HTR-8/SVneo (cell line): ENCODE measurements around the gene GPS2.

Source experiments
- DNase-seq: peaks from one replicate; pipeline ENCODE4 v3.0.0; 2011; ENCODE audit warnings: low spot score, mixed read lengths; ENCODE audit not compliant: insufficient read length
- FAIRE-seq: peaks from 2 replicates; lab custom pipeline; 2011; peaks lifted over from hg19 to GRCh38; lab: Jason Lieb, UNC

Gene GPS2

DNA sequence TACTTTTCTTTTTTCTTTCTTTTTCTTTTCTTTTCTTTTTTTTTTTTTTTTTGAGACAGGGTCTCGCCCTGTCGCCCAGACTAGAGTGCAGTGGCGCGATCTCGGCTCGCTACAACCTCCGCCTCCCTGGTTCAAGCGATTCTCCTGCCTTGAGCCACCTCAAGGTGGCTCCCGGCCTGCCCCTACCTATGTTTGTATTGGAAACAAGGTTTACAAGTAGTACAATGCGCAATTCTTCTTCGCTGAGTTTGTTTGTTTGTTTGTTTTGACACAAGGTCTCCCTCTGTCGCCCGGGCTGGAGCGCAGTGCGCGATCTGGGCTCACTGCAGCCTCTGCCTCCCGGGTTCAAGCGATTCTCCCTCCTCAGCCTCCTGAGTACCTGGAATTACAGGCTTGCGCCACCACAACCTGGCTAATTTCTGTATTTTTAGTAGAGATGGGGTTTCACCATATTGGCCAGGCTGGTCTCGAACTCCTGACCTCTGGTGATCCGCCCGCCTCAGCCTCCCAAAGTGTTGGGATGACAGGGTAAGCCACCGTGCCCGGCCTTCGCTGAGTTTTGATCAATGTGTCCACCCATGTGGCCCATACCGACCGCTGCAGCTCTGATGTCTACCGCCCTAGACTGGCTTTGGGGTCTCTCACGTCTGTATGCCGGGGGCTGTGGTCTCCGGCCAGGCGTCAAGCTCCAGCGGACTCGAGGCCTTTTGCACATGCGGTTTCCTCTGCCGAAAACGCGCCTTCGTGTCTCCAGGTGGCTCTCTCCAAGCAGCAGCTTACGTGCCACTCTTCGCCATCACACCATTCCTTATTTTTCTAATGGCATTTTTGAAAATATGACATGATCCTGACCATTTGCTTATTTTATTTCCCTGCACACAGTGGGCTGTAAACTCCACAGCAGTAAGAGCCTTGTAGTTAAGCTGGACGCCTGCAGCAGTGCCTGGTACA lies 19.7 kb downstream of the GPS2 start:
- FAIRE-seq: no peak

GRCh38 chr17:7294614-7295153 lies 20.5 kb downstream of the GPS2 start, which contains the start of gene YBX2:
YBX2 (minus strand) TSS chr17:7294639; CDS start chr17:7294500, 139 bp downstream.
- DNase-seq: no peak
- FAIRE-seq: no peak

More for the DNA sequence above, 19.7 kb downstream of the GPS2 start:
- DNase-seq: no peak

DNA sequence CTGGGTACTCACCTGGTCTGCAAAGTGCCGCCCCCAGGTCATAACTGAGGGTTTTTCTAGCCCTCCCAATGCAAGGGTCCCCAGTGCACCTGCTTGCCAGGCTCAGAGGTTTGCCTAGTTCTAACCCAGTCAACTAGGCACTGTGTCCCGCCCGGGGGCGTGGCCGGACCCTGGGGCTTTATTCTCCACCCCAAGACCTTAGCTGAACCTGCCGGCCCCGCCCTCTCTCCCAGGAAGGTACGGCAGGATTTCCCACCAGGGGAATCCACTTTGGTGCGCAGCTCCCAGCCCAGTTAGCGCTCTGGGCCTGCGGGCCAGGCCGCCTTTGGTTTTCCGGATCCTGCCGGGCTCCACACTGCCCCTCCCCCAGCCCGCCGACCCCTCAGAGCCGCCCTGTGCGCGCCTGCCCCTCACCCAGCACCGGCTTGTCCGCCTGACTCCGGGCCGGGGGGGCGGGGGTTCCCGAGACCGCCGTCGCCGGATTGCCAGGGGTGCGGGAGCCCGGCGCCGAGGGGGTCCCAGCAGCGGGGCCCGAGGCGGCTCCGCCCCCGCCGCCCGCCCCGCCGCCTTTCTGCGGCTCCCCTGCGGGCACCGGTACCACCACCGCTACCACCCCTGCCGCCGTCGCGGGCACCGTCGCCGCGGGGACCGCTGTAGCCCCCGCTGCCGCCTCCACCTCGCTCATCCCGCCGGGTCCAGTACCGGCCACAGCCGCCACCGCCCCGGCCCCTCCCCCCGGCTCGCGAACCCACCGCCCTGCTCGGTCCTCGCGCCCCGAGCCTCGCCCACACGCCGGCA lies 21.1 kb downstream of the GPS2 start:
- FAIRE-seq (no peak), DNase-seq (no peak)

- peak; percentile 35 for DNase-seq
Measured at GRCh38 chr17:7293159-7293558, 22.0 kb downstream of the GPS2 start.

GRCh38 chr17:7292729-7293128 lies 22.4 kb downstream of the GPS2 start:
- no peak for DNase-seq
- FAIRE-seq: no peak

More at GRCh38 chr17:7293159-7293558, 22.0 kb downstream of the GPS2 start:
- peak; percentile 36 for FAIRE-seq

- FAIRE-seq (no peak), DNase-seq (no peak)
Measured at GRCh38 chr17:7292194-7292593, 23.0 kb downstream of the GPS2 start.

GRCh38 chr17:7290685-7291084 lies 24.5 kb downstream of the GPS2 start:
- FAIRE-seq (no peak), DNase-seq (no peak)

- DNase-seq (no peak), FAIRE-seq (no peak)
Measured at GRCh38 chr17:7290166-7290565, 25.0 kb downstream of the GPS2 start.

DNA sequence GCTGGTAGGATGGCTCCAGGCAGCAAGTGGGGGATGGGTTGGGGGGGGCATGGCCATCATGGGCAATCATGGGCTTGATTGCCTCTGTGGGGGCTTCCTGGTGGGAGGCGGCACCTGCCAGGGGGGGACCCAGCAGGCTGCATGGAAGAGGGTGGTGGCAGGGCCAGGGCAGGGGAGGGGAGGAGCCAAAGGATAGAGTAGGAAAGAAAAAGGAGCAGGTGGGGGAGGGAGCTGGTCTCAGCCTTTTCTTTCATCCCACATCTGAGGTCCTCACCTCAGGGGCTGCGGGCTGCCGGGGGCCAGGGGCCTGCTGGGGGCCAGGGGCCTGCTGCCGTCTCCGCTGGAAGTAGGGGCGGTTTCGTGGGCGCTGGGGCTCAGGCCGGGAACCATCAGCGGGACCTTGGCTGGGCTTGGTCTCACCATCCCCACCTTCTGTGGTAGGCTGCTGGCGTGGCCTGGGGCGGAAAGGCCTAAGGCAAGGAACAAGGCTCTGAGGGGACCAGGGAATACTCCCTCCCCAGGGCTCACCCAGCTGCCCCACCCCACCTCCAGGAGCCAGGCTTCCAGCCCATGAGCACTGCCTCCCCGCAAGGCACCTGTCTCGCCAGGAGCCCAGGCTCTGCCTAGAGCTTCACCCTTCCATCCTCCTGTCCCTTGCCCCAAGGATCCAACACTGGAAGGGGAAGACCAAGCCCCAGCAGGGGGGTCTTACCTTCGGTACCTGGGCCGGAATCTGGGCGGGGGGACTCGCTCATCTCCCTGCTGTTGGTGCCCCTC lies 25.7 kb downstream of the GPS2 start:
- FAIRE-seq: no peak
- no peak for DNase-seq

GRCh38 chr17:7285679-7286078 lies 29.5 kb downstream of the GPS2 start:
- no peak for DNase-seq
- no peak for FAIRE-seq

DNA sequence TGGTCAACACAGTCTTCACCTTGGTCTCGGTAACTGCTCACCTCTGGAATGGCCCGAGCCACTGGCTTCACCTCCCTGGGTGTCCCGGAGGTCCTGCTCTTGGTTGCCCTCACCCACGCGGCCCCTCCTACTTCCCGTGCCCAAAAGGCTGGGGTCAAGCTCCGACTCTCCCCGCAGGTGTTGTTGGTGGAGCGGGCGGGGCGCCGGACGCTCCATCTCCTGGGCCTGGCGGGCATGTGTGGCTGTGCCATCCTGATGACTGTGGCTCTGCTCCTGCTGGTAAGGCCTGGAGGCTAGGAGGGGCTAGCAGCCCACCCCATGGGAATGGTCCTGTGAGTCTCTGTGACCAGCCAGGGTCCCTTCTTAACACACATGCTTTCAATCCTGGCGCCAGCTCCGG lies 30.2 kb downstream of the GPS2 start:
- no peak for DNase-seq
- FAIRE-seq: no peak

GRCh38 chr17:7283471-7284216 lies 31.5 kb downstream of the GPS2 start:
- no peak for FAIRE-seq

GRCh38 chr17:7282752-7283321 lies 32.3 kb downstream of the GPS2 start:
- peak; percentile 4 for FAIRE-seq

More at GRCh38 chr17:7283471-7284216, 31.5 kb downstream of the GPS2 start:
- DNase-seq: no peak

GRCh38 chr17:7281953-7282751 lies 33.0 kb downstream of the GPS2 start:
- DNase-seq (no peak), FAIRE-seq (no peak)

More at GRCh38 chr17:7282752-7283321, 32.3 kb downstream of the GPS2 start:
- no peak for DNase-seq

GRCh38 chr17:7281074-7281952 lies 33.8 kb downstream of the GPS2 start, which contains the start of gene SLC2A4:
SLC2A4 (plus strand) TSS chr17:7281718; CDS start chr17:7281935, 217 bp downstream.
- FAIRE-seq: peak; percentile 86
- peak; percentile 97 for DNase-seq

DNA sequence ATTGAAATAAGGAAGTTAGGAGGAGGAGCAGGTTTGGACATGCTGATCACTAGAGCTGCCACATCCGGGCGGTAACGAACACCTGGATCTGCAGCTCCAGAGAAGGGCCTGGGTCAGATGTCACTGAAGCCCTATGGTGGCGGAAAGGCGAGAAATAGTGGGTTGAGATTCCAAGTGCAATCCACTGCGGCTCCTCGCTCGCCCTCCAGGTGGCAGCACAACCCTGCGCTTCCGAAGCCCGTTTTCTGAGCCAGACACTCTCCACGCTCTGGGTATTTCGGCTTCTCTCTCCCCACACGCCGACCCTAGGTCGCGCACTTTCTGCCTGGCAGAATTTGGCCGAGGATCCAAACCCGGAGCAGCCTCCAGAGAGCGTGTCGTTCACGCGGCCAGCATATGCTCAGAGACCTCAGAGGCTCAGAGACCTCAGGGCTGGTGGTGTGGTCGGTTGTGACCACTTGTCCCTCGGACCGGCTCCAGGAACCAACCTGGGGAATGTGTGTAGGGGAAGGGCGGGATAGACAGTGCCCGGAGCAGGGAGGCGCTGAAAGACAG lies 34.6 kb downstream of the GPS2 start:
- peak; percentile 87 for FAIRE-seq
- DNase-seq: peak; percentile 88

DNA sequence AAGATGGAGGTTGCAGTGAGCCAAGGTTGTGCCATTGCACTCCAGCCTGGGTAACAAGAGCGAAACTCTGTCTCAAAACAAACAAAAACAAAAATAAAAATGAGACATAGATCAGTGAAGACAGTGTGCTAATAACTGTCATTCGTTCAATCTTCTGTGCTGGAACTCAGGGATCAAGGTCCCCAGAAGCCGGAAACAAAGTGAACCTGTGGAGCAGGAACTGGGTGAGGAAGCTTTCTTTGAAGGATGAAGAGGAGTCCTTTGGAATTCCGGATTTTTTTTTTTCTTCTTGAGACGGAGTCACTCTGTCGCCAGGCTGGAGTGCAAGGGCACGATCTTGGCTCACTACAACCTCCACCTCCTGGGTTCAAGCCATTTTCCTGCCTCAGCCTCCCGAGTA lies 35.7 kb downstream of the GPS2 start:
- DNase-seq: no peak
- no peak for FAIRE-seq
